AG09319 (cell line): Measurements from ENCODE around the gene ADGRF1.

Experiments
- DNase-seq: peaks from one replicate; pipeline ENCODE4 v3.0.0-alpha.2; 2010; ENCODE audit warnings: low read depth; ENCODE audit errors: extremely low read depth
- CTCF ChIP-seq: IDR thresholded peaks from 2 replicates; pipeline ENCODE4 v1.5.1; 2011; ENCODE audit warnings: low read depth, mild to moderate bottlenecking, inconsistent platforms, low read length, moderate library complexity

ADGRF1 gene

GRCh38 chr6:47047097-47047478, 5.0 kb upstream of the ADGRF1 start:
- TF ChIP-seq CTCF = no peak
- no peak for DNase-seq

- TF ChIP-seq CTCF = no peak
- DNase-seq = no peak
These were observed 2.3 kb upstream of the ADGRF1 start for GRCh38 chr6:47044397-47044796.

- TF ChIP-seq CTCF = no peak
- no peak for DNase-seq
These were observed 1.2 kb upstream of the ADGRF1 start for GRCh38 chr6:47043286-47043685.

GRCh38 chr6:47041741-47042140, 391 bp downstream of the ADGRF1 start:
- no peak for TF ChIP-seq CTCF

GRCh38 chr6:47034926-47035325, 7.2 kb downstream of the ADGRF1 start:
- no peak for TF ChIP-seq CTCF
- DNase-seq = peak; percentile 91

More at GRCh38 chr6:47041741-47042140, 391 bp downstream of the ADGRF1 start:
- DNase-seq = no peak

- TF ChIP-seq CTCF = no peak
- no peak for DNase-seq
These were observed 7.7 kb downstream of the ADGRF1 start for GRCh38 chr6:47034421-47034820.

- TF ChIP-seq CTCF = no peak
- no peak for DNase-seq
These were observed 9.0 kb downstream of the ADGRF1 start for GRCh38 chr6:47032974-47033765.
